ENCODE data around the gene INPPL1. TPM values are rescaled to one million over a fixed set of nuclear protein-coding genes. Genes with fewer than 3 reads are reported as not detected.

Gene INPPL1
- total RNA-seq, 1 experiment from 2014 or later = 90.2 TPM

DNA sequence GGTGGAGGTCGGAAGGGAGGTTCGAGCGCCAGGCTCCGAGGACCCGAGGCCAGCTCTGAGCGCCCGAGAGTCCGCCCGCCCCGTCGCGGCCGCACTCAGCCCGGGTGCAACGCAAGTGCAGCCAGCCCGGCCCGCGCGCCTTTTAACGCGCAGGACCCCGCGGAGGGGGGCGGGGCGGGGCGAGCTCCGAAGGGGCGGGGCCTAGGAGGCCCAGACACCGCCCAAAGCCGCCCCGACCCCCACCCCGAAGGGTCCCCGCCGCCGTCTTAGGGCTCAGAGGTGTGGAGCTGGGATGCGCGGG lies 19.4 kb downstream of the INPPL1 start, which contains the start of gene PHOX2A:
TSS of gene PHOX2A (minus strand) at position 117 of the 301 bp plus-strand sequence. CDS start 172 bp downstream, outside the sequence.
- Mint-ChIP-seq H3K36me3 (ENCODE audit: insufficient read depth, unreplicated experiment) (peaks cover 6% of the 10 kb centered on the region), H3K9me3 (ENCODE audit: unreplicated experiment) (no peaks in the 10 kb centered on the region), H3K27ac (ENCODE audit: low read depth, unreplicated experiment) (no peak within 1 kb of the TSS), H3K4me3 (ENCODE audit: unreplicated experiment) (no peak within 1 kb of the TSS), H3K4me1 (ENCODE audit: insufficient read depth, unreplicated experiment) (peaks cover 6% of the 10 kb centered on the region), H3K27me3 (ENCODE audit: insufficient read depth, unreplicated experiment) (no peaks in the 10 kb centered on the region)
- intact Hi-C loops (cut with micrococcal nuclease) = no loop called here
- no peak for DNase-seq (ENCODE audit: unreplicated experiment)
- TF ChIP-seq, protein P1, sequence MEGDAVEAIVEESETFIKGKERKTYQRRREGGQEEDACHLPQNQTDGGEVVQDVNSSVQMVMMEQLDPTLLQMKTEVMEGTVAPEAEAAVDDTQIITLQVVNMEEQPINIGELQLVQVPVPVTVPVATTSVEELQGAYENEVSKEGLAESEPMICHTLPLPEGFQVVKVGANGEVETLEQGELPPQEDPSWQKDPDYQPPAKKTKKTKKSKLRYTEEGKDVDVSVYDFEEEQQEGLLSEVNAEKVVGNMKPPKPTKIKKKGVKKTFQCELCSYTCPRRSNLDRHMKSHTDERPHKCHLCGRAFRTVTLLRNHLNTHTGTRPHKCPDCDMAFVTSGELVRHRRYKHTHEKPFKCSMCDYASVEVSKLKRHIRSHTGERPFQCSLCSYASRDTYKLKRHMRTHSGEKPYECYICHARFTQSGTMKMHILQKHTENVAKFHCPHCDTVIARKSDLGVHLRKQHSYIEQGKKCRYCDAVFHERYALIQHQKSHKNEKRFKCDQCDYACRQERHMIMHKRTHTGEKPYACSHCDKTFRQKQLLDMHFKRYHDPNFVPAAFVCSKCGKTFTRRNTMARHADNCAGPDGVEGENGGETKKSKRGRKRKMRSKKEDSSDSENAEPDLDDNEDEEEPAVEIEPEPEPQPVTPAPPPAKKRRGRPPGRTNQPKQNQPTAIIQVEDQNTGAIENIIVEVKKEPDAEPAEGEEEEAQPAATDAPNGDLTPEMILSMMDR (IDR thresholded peaks at IDR 0.05; ENCODE audit: unreplicated experiment) = no peak
- CTCF ChIA-PET = interaction anchor here (1.2 kb wide), 1 partner anchor 219 kb away, joined by 3 read pairs; no protein-coding TSS in a partner anchor
- POLR2A ChIA-PET = no interaction called here
- no TSS peak for BruUV-seq (replicated peaks)

DNA sequence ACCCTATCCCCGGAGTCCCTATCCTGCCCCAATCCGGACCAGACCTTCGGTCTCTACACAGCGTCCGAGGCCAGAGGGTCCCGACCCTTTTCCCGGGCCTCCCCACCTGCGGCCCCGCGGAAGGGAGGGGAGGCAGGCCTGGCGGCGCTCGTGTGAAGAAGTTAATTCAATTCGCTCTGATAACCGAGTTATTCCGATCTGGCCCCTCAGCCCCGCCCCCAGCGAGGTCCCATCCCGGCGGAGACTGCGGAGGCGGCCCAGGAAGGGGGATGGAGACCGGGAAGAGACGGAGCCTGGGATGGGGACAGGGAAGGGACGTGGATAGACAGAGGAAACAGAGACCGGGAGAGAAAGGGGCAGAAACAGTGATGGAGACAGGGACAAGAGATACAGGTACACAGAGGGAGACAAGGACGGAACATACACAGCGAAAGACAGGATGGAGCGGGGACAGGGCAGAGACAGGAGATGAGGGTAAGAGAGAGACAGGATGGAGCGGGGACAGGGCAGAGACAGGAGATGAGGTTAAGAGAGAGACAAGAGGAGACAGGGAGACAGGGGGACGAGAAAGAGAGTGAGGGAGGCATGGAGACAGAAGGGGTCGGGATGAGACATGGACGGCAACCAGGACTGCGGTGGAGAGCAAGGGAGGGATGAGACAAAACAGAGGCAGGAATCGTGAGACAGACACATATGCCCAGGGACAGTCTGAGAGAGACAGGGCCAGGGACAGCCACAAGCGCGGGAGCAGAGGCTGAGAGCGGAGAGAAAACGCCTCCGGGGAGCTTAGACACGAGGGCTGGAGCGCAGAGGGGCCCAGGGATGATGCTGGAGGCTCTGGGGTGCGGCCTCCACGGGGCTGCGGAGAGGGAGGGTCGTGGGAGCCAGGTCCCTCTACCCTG lies 20.0 kb downstream of the INPPL1 start:
- Mint-ChIP-seq H3K9me3 (ENCODE audit: unreplicated experiment) (no peaks in the 10 kb centered on the region), H3K36me3 (ENCODE audit: insufficient read depth, unreplicated experiment) (no peaks in the 10 kb centered on the region), H3K27me3 (ENCODE audit: insufficient read depth, unreplicated experiment) (no peaks in the 10 kb centered on the region), H3K4me3 (ENCODE audit: unreplicated experiment) (no peak overlapping the region), H3K27ac (ENCODE audit: low read depth, unreplicated experiment) (no peak overlapping the region), H3K4me1 (ENCODE audit: insufficient read depth, unreplicated experiment) (no peaks in the 10 kb centered on the region)
- ChIA-PET POLR2A (no interaction called here), CTCF (no interaction called here)
- intact Hi-C loops (cut with micrococcal nuclease) = loop anchor here (5.0 kb wide), 1 partner anchor 168 kb away; no protein-coding TSS in a partner anchor
- BruUV-seq (replicated peaks) = no TSS peak
- TF ChIP-seq, protein P1 (IDR thresholded peaks at IDR 0.05; ENCODE audit: unreplicated experiment) = no peak
- DNase-seq (ENCODE audit: unreplicated experiment) = no peak

DNA sequence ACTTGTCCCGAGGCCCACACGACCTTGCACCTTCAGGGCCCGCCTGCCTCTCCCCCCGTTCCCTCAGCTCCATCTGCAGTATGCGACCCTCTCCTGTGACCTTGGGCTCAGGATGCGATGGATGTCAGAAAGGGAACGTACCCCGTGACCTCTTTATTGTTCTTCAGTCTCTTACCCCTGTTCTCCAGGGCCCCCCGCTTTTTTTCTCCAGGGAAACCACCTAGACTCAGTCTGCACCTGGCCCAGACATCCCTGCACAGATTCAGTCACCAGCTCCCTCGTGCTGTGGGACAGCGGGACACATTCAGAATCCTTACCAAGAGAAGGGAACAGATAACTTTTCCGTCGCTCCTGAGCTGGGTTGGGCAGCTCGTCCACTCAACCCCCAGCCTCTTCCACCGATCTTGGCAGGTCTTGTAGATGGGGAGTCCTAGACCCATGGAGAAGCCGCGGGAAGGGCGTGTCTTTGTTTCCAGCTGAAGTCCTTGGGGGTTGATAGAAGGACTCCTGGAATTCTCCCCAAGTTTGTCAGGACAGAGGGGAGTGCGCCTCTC lies 20.8 kb downstream of the INPPL1 start:
- H3K9me3 Mint-ChIP-seq (ENCODE audit: unreplicated experiment) = no peaks in the 10 kb centered on the region
- TF ChIP-seq, protein P1 (IDR thresholded peaks at IDR 0.05; ENCODE audit: unreplicated experiment) = no peak
- intact Hi-C loops (cut with micrococcal nuclease) = loop anchor here (5.0 kb wide), 1 partner anchor 167 kb away; no protein-coding TSS in a partner anchor
- no peaks in the 10 kb centered on the region for H3K4me1 Mint-ChIP-seq (ENCODE audit: insufficient read depth, unreplicated experiment)
- H3K36me3 Mint-ChIP-seq (ENCODE audit: insufficient read depth, unreplicated experiment) = no peaks in the 10 kb centered on the region
- no TSS peak for BruUV-seq (replicated peaks)
- no peak overlapping the region for H3K4me3 Mint-ChIP-seq (ENCODE audit: unreplicated experiment)
- H3K27me3 Mint-ChIP-seq (ENCODE audit: insufficient read depth, unreplicated experiment) = no peaks in the 10 kb centered on the region
- no peak for DNase-seq (ENCODE audit: unreplicated experiment)
- ChIA-PET POLR2A (interaction anchor here (1.2 kb wide), 1 partner anchor 20 kb away, joined by 3 read pairs; the partner anchor contains the start of gene INPPL1), CTCF (interaction anchor here (0.7 kb wide), 1 partner anchor 202 kb away, joined by 3 read pairs; no protein-coding TSS in a partner anchor)
- no peak overlapping the region for H3K27ac Mint-ChIP-seq (ENCODE audit: low read depth, unreplicated experiment)

DNA sequence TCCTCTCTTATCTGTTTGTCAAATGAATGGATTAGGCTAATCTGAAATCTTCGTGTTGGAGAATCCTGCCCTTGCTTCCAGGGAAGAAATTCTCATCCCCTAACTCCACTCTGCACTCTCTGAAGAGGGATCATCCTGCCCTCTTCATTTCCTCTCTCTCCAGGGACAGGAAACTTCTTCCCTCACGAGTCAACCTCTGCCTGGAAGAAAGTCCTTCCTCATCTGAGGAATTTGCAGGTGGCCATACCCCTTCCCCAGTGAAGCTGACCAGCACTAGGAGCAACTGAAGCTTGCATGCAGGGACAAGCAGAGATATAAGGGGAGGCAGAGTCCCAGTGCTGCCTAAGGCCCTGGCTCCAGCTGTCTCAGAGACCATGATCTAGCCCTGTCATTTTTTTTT lies 23.0 kb downstream of the INPPL1 start:
- no peaks in the 10 kb centered on the region for H3K36me3 Mint-ChIP-seq (ENCODE audit: insufficient read depth, unreplicated experiment)
- DNase-seq (ENCODE audit: unreplicated experiment) = no peak
- H3K4me1 Mint-ChIP-seq (ENCODE audit: insufficient read depth, unreplicated experiment) = no peaks in the 10 kb centered on the region
- H3K4me3 Mint-ChIP-seq (ENCODE audit: unreplicated experiment) = no peak overlapping the region
- POLR2A ChIA-PET = interaction anchor here (0.5 kb wide), 1 partner anchor 285 kb away, joined by 3 read pairs; no protein-coding TSS in a partner anchor
- CTCF ChIA-PET = interaction anchor here (1.2 kb wide), 1 partner anchor 10 kb away, joined by 3 read pairs; no protein-coding TSS in a partner anchor
- H3K9me3 Mint-ChIP-seq (ENCODE audit: unreplicated experiment) = no peaks in the 10 kb centered on the region
- TF ChIP-seq, protein P1 (IDR thresholded peaks at IDR 0.05; ENCODE audit: unreplicated experiment) = no peak
- no peak overlapping the region for H3K27ac Mint-ChIP-seq (ENCODE audit: low read depth, unreplicated experiment)
- H3K27me3 Mint-ChIP-seq (ENCODE audit: insufficient read depth, unreplicated experiment) = no peaks in the 10 kb centered on the region
- BruUV-seq (replicated peaks) = no TSS peak
- intact Hi-C loops (cut with micrococcal nuclease) = loop anchor here (5.0 kb wide), 1 partner anchor 165 kb away; no protein-coding TSS in a partner anchor
